ENCODE measurements around the gene CENPE. TPM values are rescaled to one million over a fixed set of nuclear protein-coding genes. Genes with fewer than 3 reads are reported as not detected.

Gene CENPE
- total and polyA plus RNA-seq, 2 of the 4 experiments (the other 2 are of a cell fraction), result 3.7 to 14.5 TPM

DNA sequence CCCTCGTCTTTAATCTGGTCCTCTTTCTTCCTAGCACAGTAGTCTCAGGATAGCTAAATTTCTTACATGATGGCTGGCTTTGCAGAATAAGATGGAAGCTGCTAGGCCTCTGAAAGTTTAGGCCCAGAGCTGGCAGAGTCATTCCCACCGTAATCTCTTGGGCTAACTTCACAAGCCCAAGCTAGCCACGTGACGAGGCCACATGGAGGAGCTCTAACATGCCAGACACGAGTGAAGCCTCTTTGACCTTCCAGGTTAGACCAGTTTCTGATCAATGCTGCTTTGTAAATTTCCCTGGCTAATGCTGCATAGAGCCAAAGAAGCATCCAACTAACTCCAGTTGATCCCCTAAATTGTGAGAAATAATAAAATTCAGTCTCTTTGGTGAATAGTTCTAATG, 9.5 kb upstream of the CENPE start:
- Histone ChIP-seq H2AFZ (replicated peaks; ENCODE audit: low read length, poor library complexity) (peak overlapping the region; percentile 56), H4K91ac (ENCODE audit: insufficient read depth, low read depth, low read length) (no peak overlapping the region), H3K9ac (ENCODE audit: low read depth, low read length) (no peak overlapping the region), H3K14ac (replicated peaks; ENCODE audit: low read depth, low read length) (no peak overlapping the region), H3K4ac (ENCODE audit: low read depth, low read length) (no peak overlapping the region), H4K5ac (ENCODE audit: low read depth, low read length) (no peak overlapping the region), H4K8ac (ENCODE audit: low read depth in 2 of 2, low read length in 2 of 2) (no peak overlapping the region), H3K36me3 (ENCODE audit: control insufficient read depth, insufficient read depth, low read length) (no peaks in the 10 kb centered on the region), H3K4me2 (ENCODE audit: low read depth, low read length) (no peak overlapping the region), H2AK5ac (ENCODE audit: low read depth, low read length) (no peak overlapping the region), H3K27me3 (ENCODE audit: control insufficient read depth, insufficient read depth, low read length) (peaks cover 4% of the 10 kb centered on the region; the same call in 1 of the 2 replicates), H3K79me1 (ENCODE audit: low read depth in 1 of 2, low read length in 2 of 2) (no peaks in the 10 kb centered on the region), H3K23ac (ENCODE audit: low read depth, low read length) (no peak overlapping the region), H3K4me1 (ENCODE audit: control insufficient read depth, insufficient read depth, low read length) (no peaks in the 10 kb centered on the region), H3K56ac (ENCODE audit: extremely low read depth, insufficient read depth, low read length) (no peak overlapping the region), H3K9me1 (ENCODE audit: insufficient read depth, low read length) (no peaks in the 10 kb centered on the region), H2BK15ac (ENCODE audit: low read depth, low read length) (no peak overlapping the region), H3K27ac (ENCODE audit: insufficient read depth, low read length) (no peak overlapping the region), H2AK9ac (replicated peaks; ENCODE audit: low read depth, low read length, poor library complexity) (no peak overlapping the region), H2BK5ac (ENCODE audit: low read depth, low read length, poor library complexity, severe bottlenecking) (no peak overlapping the region), H3K4me3 (ENCODE audit: insufficient read depth, low read depth, low read length) (no peak overlapping the region), H3K9me3 (ENCODE audit: control insufficient read depth, insufficient read depth, low read length) (no peaks in the 10 kb centered on the region), H3K18ac (ENCODE audit: low read depth, low read length) (no peak overlapping the region), H4K20me1 (ENCODE audit: insufficient read depth, low read length) (no peaks in the 10 kb centered on the region), H2BK20ac (ENCODE audit: low read depth, low read length) (no peak overlapping the region), H2BK120ac (ENCODE audit: low read depth, low read length) (no peak overlapping the region)
- intact Hi-C loops (cut with micrococcal nuclease), result loop anchor here (5.0 kb wide), 2 partner anchors 995 to 1655 kb away; no protein-coding TSS in a partner anchor
- in situ Hi-C loops (cut with MboI; ENCODE audit: low sequenced_read_pairs), result loop anchor here (25.0 kb wide), 2 partner anchors 730 to 1655 kb away; no protein-coding TSS in a partner anchor
- POLR2A ChIA-PET (ENCODE audit: unreplicated experiment), result no interaction called here
- TF ChIP-seq POLR2A (IDR thresholded peaks at IDR 0.05; ENCODE audit: low read depth, low read length) (no peak), CTCF (conservative IDR thresholded peaks at IDR 0.05; ENCODE audit: low read depth, low read length) (no peak), FOS (IDR thresholded peaks at IDR 0.05; ENCODE audit: low read depth, low read length) (no peak), MXI1 (IDR thresholded peaks at IDR 0.05; ENCODE audit: borderline replicate concordance, low read depth, low read length) (no peak), CHD1 (IDR thresholded peaks at IDR 0.05; ENCODE audit: low read depth, low read length) (no peak)
- BruUV-seq (replicated peaks), result no TSS peak
- dilution Hi-C loops (cut with HindIII; ENCODE audit: low sequenced_read_pairs, unreplicated experiment), result no loop called here
- CTCF ChIA-PET, result no interaction called here
- ATAC-seq (ENCODE audit: low read depth), result no peak
- WGBS, 2 experiments (ENCODE audit: extremely low coverage in 2 of 2, insufficient read length in 1 of 2), result 40% methylated on average over 1 of the region's 5 CpGs; no CpG with 5 or more reads in 1 of the 2 experiments
- no peak for DNase-seq
